ENCODE results near the gene MMP19. TPM values are rescaled to one million over a fixed set of nuclear protein-coding genes. Genes with fewer than 3 reads are reported as not detected.

MMP19 gene
- total RNA-seq, 4 donors from 2014 or later, result 5.5 to 17.4 (median 8.5) TPM

GRCh38 chr12:55849616-55850343, 7.0 kb upstream of the MMP19 start:
- Histone ChIP-seq H3K27ac (replicated peaks in 1 of 4) (peak overlapping the region; percentile 79 to 87 (median 86)), H3K4me3 (no peak overlapping the region), H3K4me1 (peaks cover 18 to 44% (median 31%) of the 10 kb centered on the region in 4 donors), H3K36me3 (no peaks in the 10 kb centered on the region), H3K9me3 (no peaks in the 10 kb centered on the region), H3K27me3 (peaks cover 0 to 35% (median 0%) of the 10 kb centered on the region in 4 donors)
- TF ChIP-seq POLR2AphosphoS5 (IDR thresholded peaks at IDR 0.05), result no peak
- no peak for TF ChIP-seq POLR2A (IDR thresholded peaks at IDR 0.05; ENCODE audit: low read depth)
- TF ChIP-seq EP300 (IDR thresholded peaks at IDR 0.05), result no peak
- TF ChIP-seq, protein P1, sequence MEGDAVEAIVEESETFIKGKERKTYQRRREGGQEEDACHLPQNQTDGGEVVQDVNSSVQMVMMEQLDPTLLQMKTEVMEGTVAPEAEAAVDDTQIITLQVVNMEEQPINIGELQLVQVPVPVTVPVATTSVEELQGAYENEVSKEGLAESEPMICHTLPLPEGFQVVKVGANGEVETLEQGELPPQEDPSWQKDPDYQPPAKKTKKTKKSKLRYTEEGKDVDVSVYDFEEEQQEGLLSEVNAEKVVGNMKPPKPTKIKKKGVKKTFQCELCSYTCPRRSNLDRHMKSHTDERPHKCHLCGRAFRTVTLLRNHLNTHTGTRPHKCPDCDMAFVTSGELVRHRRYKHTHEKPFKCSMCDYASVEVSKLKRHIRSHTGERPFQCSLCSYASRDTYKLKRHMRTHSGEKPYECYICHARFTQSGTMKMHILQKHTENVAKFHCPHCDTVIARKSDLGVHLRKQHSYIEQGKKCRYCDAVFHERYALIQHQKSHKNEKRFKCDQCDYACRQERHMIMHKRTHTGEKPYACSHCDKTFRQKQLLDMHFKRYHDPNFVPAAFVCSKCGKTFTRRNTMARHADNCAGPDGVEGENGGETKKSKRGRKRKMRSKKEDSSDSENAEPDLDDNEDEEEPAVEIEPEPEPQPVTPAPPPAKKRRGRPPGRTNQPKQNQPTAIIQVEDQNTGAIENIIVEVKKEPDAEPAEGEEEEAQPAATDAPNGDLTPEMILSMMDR (IDR thresholded peaks at IDR 0.05), result no peak
- no peak for DNase-seq (ENCODE audit: extremely low spot score)
- 76% methylated on average over 7 of the region's 7 CpGs for WGBS
- intact Hi-C loops (cut with DNase I), result no loop called here

- peaks cover 0 to 39% (median 0%) of the 10 kb centered on the region in 4 donors for H3K27me3 ChIP-seq
- H3K36me3 ChIP-seq, result no peaks in the 10 kb centered on the region
- intact Hi-C loops (cut with DNase I), result no loop called here
- H3K4me1 ChIP-seq, result peaks cover 18 to 44% (median 31%) of the 10 kb centered on the region in 4 donors
- 32% methylated on average over 4 of the region's 6 CpGs for WGBS
- H3K4me3 ChIP-seq, result peak overlapping the region in 2 of 4 donors; percentile 9 to 15
- H3K27ac ChIP-seq (replicated peaks in 1 of 4), result peak overlapping the region; percentile 86 to 88 (median 87)
- H3K9me3 ChIP-seq, result no peaks in the 10 kb centered on the region
- TF ChIP-seq POLR2A (IDR thresholded peaks at IDR 0.05; ENCODE audit: low read depth) (peak; percentile 12), POLR2AphosphoS5 (IDR thresholded peaks at IDR 0.05) (peak; percentile 91 to 96), EP300 (IDR thresholded peaks at IDR 0.05) (peak; percentile 95)
- TF ChIP-seq, protein P1 (IDR thresholded peaks at IDR 0.05), result no peak
- DNase-seq (ENCODE audit: extremely low spot score), result peak; percentile 98
These were observed 5.0 kb upstream of the MMP19 start for GRCh38 chr12:55847603-55848291.

DNA sequence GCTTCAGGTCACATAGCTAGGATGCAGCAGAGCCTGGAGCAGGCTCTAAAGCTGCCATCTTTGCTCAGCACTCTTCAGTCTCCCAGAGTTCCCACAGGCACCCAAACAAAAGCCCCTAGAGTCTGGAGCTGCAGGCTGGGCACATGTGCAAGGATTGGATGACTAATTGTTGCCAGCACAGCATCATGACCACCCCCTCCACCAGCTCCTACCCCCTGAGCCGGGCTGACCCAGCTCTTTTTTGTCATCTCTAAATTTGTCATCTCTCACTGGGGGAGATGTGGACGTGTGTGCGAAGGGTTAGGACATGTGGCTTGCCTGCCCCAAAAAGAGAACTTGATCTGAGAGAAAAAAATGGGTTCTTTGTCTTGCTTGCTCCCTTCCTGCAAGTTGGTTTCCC, 4.3 kb upstream of the MMP19 start:
- 43% methylated on average over 3 of the region's 3 CpGs for WGBS
- Histone ChIP-seq H3K9me3 (no peaks in the 10 kb centered on the region), H3K4me1 (peaks cover 18 to 44% (median 31%) of the 10 kb centered on the region in 4 donors), H3K36me3 (no peaks in the 10 kb centered on the region), H3K27me3 (peaks cover 0 to 46% (median 0%) of the 10 kb centered on the region in 4 donors), H3K4me3 (no peak overlapping the region), H3K27ac (replicated peaks in 1 of 4) (peak overlapping the region; percentile 86 to 88 (median 87))
- DNase-seq (ENCODE audit: extremely low spot score), result no peak
- intact Hi-C loops (cut with DNase I), result no loop called here
- TF ChIP-seq EP300 (IDR thresholded peaks at IDR 0.05) (no peak), POLR2AphosphoS5 (IDR thresholded peaks at IDR 0.05) (peak; percentile 29 to 36), POLR2A (IDR thresholded peaks at IDR 0.05; ENCODE audit: low read depth) (no peak)
- TF ChIP-seq, protein P1 (IDR thresholded peaks at IDR 0.05), result no peak

DNA sequence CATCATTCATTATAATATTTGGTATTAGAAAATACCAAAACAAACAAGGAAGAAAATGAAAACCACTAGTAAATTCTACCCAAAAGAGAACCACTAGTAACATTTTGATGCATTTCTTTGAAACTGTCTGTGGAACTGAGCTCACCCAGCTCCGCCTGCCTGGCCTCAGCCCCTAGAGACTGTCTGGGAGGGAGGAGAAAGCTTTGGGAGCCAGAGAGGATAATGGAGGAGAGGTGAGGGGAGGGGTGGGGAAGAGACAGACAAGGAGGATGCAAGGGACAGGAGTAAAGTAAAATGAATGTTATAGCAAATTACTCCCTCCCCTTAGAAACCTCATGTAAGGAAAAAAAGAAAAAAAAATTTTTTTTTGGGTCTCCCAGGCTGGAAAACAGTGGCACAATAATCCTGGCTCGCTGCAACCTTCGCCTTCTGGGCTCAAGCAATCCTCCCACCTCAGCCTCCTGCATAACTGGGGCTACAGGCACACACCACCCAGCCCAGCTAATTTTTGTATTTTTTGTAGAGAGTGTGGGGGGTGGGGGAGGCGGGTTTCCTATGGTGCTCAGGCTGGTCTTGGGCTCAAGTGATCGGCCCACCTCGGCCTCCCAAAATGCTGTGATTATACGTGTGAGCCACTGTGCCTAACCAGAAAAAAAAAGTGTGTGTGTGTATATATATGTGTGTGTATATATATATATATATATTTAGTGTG, 3.2 kb upstream of the MMP19 start:
- Histone ChIP-seq H3K27ac (replicated peaks in 1 of 4) (peak overlapping the region; percentile 86 to 88 (median 87)), H3K4me1 (peaks cover 18 to 44% (median 31%) of the 10 kb centered on the region in 4 donors), H3K27me3 (peaks cover 0 to 52% (median 0%) of the 10 kb centered on the region in 4 donors), H3K4me3 (no peak overlapping the region), H3K36me3 (no peaks in the 10 kb centered on the region), H3K9me3 (no peaks in the 10 kb centered on the region)
- WGBS, result 80% methylated on average over 7 of the region's 7 CpGs
- intact Hi-C loops (cut with DNase I), result no loop called here
- TF ChIP-seq, protein P1 (IDR thresholded peaks at IDR 0.05), result no peak
- no peak for TF ChIP-seq POLR2AphosphoS5 (IDR thresholded peaks at IDR 0.05)
- TF ChIP-seq EP300 (IDR thresholded peaks at IDR 0.05), result no peak
- no peak for TF ChIP-seq POLR2A (IDR thresholded peaks at IDR 0.05; ENCODE audit: low read depth)
- no peak for DNase-seq (ENCODE audit: extremely low spot score)

Data from esophagus muscularis mucosa (tissue), 4 donors.